Measurements from ENCODE around the gene FGFBP2.
A peak's percentile ranks its signal among the peaks of the same experiment; 100 is the strongest.

The FGFBP2 gene

DNA sequence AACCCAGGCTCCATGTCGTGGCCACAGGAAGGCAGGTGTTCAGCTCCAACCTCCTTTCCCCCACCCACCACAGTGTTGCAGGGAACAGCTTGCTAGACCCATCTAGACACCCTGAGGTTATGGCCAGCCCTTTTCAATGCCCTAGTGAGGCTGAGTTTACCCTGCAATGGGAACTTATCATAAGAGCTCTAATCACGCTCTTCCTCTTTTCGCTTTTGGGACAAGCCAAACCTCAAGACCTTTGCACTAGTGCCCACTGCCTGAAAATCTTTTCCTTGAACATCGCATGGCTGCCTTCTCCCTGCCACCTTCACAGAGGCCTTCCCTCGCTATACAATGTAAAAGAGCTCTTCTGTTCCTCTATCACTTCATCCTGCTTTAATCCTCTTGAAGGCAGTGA, 2.4 kb upstream of the FGFBP2 start:
- peak; percentile 11 for DNase-seq

DNA sequence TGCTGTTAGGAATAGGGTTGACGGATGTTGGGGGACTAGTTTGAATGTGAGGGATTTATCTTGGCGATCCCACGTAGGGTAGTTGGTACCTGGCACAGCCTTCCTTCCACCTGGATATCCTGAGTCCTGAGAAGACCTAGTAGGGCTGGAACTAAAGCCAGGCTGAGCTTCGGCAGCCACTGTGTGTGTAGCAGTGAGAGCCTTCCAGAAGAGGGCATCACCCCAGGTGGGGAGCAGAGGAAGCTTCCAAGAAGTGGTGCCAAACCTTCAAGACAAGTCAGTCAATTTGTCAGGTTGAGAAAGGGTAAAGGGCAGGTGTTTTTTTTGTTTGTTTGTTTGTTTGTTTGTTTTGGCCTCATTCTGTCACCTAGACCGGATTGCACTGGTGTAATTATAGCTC, 1.2 kb upstream of the FGFBP2 start:
- peak; percentile 47 for DNase-seq

GRCh38 chr4:15963576-15963975, 601 bp upstream of the FGFBP2 start:
- no peak for DNase-seq

DNA sequence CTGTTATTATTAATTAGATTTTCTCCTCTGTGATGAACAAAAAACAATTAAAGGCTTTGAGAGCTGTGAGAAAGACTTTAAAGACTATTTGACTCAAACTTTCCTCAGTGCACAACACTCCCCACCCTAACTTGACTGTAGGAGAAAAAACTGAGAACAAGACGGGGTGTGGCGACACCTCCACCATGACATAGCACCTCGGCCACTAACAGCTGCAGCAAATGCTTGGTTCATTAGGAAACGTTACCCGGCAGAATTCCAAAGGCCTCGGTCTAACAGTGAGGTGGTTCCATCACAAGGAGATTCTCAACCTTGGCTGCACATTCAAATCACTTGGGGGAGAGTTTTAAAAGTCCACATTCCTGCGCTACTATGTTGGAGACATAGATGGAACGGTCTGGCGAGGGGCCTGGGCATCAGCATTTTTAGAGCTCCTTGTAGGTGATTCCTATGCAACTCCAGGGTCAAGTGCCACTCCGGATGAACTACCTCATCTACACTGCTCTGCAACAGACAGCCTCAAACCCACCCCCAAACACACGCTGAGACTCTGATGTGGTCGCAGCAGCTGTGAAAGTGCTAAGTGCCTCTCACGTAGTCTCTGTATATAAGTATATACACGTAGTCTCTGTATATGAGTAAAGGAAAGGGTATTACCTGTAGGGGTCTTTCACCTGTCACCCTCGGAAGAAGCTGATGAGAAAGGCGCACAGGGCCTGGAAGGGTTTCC, 1.0 kb downstream of the FGFBP2 start:
- no peak for DNase-seq

- DNase-seq = no peak
Measured at GRCh38 chr4:15958562-15958961, 4.4 kb downstream of the FGFBP2 start.

DNA sequence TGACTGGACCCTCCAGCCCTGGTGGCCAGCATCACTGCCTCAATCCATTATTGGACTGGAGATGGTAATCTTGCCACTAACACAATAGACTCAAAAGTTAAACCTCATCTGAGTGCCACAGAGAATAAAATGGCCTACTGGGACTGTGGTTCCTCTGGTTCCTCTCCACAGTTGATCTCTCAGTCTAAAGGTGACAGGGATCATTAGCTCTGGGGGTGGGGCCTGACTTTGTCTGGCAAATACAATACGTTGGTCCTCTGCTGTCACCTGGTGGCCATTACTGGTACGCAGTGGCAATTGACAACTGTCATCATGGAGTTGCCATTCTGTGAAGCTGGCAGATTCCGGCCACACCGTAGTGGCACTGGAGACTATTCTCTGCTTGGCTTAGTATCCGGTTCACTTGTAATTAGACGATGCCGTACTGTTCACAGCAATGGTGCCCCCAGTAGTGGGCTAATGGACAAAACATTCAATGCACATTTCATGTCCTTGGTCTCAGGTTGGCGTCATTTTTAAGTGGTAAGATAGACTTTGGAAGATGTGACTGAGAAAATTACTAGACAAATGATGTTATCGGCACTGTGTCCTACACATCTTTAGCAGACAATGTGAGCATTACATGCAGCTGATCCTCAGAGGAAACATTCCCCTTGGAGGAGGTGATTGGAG, 6.7 kb downstream of the FGFBP2 start:
- peak; percentile 88 for DNase-seq

DNA sequence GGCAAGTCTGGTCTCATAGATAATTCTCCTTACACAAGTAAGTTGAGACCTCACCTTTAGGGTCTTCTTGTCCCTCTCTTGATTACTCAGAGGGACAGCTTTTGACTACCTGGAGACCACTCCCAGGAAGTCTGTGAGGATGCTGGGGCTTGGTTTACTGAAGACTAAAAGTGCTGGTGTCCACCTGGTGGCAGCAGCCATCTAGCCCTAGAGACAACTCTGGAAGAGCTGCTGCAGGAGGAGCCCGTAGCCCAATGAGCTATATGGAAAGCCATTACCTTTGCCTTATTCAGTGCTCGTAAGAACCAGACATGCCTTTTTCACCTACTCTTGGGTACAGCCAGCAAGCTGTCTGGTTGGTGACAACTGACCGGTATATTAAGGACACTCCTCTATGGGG, 7.3 kb downstream of the FGFBP2 start:
- no peak for DNase-seq

GRCh38 chr4:15953625-15954024, 9.3 kb downstream of the FGFBP2 start:
- DNase-seq = no peak

GRCh38 chr4:15951781-15952180, 11.2 kb downstream of the FGFBP2 start:
- DNase-seq = no peak

DNA sequence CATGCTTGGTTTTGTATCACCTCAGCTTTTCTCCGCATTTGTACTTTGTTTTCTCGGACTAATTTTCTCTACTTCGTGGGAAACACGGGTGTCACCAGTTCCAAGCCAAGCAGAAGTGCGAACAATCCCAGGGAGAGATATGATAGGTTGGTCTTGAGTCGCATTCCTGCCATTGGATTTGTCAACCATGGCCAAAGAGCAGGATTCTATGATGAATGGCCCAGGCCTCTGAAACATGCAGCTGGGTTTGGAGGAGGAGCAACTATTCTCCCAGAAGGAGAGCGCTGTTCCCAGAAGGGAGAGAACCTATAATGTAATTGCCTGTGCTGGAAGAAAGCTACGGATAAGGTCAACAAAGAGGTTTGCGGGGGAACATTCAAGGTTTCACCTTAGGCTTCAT, 14.1 kb downstream of the FGFBP2 start:
- no peak for DNase-seq

DNA sequence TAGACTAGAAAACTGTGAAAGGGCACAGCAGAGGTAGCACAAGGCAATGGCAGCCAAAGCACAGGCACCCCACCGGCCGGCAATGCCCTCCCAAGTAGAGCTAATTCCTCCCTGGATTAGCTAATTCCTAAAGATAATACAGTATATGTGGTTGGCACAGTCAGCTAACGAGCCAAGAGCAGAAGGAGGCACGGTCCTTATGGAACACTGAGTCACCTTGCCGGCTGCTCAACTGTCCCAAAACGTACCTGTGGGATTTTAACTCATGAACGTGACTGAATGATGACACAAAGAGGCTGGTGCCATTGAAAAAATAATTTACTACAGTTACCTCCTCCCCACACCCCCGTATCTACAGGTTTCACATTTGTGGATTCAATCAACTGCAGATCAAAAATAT, 15.3 kb downstream of the FGFBP2 start:
- no peak for DNase-seq

- DNase-seq = no peak
Measured at GRCh38 chr4:15945516-15945915, 17.5 kb downstream of the FGFBP2 start.

DNA sequence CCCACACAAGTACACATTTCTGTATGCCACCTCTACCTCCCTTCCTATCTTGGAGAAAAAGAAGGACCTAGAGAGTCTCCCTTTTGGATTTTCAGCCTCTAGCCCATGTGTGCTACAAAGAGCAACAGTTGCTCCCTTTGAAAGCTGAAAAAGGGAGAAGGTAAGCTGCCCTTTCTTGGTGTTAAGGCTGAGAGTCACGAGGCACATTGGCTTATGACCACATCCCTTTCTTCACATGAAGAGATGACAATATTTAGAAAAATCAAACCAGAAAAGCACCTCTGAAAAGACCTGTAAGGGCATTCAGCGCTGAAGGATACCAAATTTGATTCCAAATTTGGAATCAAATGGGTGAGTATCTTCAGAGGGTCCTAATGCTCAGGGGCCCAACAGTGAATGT, 18.1 kb downstream of the FGFBP2 start:
- DNase-seq = no peak

GRCh38 chr4:15942283-15942682, 20.7 kb downstream of the FGFBP2 start:
- DNase-seq = no peak

DNA sequence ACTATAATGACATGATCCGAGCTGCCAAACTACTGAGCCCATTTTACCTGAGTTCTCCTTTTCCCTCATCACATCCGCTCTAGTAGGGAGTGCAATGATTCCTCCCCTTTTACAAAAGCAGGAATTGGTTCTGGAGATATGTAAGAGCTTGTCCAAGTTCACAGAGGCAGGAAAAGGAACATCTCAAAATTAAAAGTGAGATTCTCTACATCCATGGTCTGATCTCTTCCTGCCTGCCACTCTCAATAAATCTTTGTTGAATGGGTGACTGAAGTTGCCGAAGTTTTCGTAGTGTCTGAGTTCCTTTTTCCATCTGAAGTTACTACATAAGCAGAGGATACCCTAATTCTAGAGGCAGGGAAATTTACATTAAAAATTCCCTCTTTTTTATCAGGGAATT, 24.3 kb downstream of the FGFBP2 start, which contains the start of gene FGFBP1:
TSS of gene FGFBP1 (minus strand) at position 101 of the 400 bp plus-strand sequence. CDS start 2,108 bp downstream, outside the sequence.
- no peak for DNase-seq

DNA sequence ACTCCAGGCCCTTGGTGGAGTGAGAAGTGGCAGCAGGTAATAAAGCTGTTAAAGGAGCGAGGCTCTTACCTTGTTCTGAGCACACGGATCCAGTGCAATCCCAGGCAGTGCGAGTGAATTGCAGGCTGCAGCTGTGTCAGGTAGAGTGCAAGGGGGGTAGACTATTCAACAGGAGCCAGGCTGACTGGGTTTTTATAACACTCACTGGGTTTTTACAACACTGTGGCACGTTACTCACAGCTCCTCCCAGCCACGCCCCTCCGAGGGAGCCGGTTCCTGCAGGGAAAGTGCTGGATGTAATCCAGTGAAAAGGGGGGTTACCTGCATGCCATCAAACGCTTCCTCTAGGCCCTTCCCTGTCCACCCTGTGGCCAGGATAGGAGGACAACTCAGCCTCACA, 24.8 kb downstream of the FGFBP2 start:
- DNase-seq = no peak

- no peak for DNase-seq
Measured at GRCh38 chr4:15936495-15936894, 26.5 kb downstream of the FGFBP2 start.

DNA sequence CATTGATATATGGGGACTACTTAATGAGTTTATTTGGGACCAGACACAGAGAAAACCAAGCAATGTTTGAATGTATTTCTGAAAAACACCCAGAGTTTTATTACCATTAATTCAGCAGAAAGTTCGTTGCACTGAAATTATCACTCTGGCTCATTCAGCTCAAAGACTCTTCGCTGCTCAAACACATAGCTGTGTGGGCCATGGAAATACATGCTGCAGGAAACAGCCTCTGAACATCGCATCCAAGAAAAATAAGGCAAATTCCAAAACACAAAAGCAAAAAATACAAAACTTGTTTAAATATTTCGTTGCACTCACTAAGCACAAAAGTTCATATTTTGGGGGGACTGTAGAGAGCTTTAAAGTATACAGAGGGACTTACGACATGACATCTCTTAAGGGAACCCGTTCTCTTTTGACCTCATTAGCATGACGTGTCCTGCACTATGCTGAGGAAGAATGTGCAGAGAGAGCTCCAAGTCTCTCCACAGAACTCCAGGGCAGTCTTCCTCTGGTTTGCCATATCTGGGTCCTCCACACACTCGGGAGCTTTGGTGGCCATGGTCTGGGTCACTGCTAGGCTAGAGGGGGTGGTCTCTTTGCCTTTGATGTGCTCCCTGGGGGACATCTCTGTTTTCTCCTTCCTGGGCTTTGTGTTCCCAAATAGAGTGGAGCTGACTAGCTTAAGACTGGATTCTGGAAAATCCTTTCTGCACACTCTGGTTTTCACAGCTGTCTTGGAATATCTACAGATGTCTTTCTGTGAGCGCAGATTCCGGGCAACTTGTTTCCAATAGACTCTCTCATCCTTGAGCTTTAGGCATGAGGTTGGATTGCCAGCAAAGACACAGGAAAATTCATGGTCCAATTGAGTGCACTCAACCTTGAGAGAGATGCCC, 27.2 kb downstream of the FGFBP2 start:
- DNase-seq = no peak

DNA sequence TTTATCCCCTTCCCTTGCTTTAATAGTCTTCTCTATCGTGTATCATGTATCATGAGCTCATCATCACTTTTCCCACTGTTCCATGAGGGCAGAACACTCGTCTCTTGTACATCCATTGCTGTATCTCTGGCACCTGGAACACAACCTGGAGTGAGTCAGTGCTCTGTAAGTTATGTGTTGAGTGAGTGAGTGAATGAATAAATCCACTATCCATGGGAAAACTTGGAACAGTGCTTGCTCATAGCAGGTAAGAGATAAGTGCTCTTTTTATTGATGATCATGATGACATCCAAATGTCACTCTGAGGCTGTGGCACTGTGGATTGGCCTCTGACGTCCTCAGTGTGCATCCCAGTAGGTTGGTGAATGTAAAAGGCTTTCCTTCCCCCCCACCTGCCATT, 28.7 kb downstream of the FGFBP2 start:
- no peak for DNase-seq

DNA sequence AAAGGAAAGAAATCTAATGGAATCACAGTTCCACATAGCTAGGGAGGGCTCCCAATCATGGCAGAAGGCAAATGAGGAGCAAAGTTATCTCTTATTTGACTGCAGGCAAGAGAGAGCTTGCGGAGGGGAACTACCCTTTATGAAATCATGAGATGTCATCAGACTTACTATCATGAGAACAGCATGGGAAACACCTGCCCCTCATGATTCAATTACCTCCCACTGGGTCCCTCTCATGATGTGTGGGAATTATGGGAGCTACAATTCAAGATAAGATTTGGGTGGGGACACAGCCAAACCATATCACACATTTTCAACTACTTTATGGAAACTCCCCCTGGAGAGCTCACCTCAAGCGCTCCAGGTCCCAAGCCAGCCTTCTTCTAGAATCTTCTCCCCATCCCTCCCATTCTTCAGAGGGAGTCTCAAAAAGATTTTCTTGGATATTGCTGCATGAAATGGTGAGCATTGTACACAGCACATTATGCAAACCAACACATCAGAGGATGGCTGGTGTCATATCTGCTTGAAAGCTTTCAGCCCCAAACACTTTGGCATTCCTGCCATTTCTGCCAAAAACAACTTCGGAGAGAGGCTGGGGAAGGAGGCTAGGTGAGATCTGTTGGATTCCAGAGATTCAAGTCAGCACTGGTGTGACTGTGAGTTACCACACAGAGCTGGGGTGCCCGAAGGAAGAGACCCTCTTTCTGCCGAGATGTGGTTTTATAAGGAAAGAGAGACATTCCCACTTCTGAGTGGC, 31.3 kb downstream of the FGFBP2 start:
- no peak for DNase-seq

- no peak for DNase-seq
Measured at GRCh38 chr4:15930314-15930713, 32.7 kb downstream of the FGFBP2 start.

- DNase-seq = no peak
Measured at GRCh38 chr4:15929540-15929939, 33.4 kb downstream of the FGFBP2 start.

- no peak for DNase-seq
Measured at GRCh38 chr4:15928883-15929282, 34.1 kb downstream of the FGFBP2 start.
